OCI-LY1 (cell line): Measurements from ENCODE around the gene FAM234B.

Experiments
- EZH2 ChIP-seq: fragments of 200-600 bp; sonication (generic), shearing (Covaris generic); IDR thresholded peaks from 2 replicates; pipeline ENCODE4 v1.8.0; 2017; ENCODE audit warnings: borderline replicate concordance, mixed run types, mild to moderate bottlenecking, antibody characterized with exemption, low read length, moderate library complexity, mixed read lengths
- TF ChIP-seq, protein P1 (sequence below): fragments of 200-600 bp; sonication (generic), shearing (Covaris generic); IDR thresholded peaks from 2 replicates; pipeline ENCODE4 v1.5.1; 2017; ENCODE audit warnings: mild to moderate bottlenecking, antibody characterized with exemption, low read length, moderate library complexity, mixed read lengths

- TF ChIP-seq EZH2: no peak
- TF ChIP-seq, protein P1, sequence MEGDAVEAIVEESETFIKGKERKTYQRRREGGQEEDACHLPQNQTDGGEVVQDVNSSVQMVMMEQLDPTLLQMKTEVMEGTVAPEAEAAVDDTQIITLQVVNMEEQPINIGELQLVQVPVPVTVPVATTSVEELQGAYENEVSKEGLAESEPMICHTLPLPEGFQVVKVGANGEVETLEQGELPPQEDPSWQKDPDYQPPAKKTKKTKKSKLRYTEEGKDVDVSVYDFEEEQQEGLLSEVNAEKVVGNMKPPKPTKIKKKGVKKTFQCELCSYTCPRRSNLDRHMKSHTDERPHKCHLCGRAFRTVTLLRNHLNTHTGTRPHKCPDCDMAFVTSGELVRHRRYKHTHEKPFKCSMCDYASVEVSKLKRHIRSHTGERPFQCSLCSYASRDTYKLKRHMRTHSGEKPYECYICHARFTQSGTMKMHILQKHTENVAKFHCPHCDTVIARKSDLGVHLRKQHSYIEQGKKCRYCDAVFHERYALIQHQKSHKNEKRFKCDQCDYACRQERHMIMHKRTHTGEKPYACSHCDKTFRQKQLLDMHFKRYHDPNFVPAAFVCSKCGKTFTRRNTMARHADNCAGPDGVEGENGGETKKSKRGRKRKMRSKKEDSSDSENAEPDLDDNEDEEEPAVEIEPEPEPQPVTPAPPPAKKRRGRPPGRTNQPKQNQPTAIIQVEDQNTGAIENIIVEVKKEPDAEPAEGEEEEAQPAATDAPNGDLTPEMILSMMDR: no peak
Observed at GRCh38 chr12:13084898-13085640, 40.9 kb downstream of the FAM234B start.
